HEK293T (cell line): ENCODE data around the gene ELMOD3.

Experiments
- CTCF ChIA-PET: fragments of 350-600 bp; formaldehyde crosslinking; extraction: SDS; loops from one replicate; lab custom pipeline; 2021; ENCODE audit warnings: antibody characterized with exemption, inconsistent platforms; lab: Yijun Ruan, JAX
- POLR2A ChIA-PET: fragments of 350-600 bp; formaldehyde crosslinking; extraction: SDS; loops from one replicate; lab custom pipeline; 2020; ENCODE audit warnings: antibody characterized with exemption, inconsistent platforms; lab: Yijun Ruan, JAX
- DNase-seq: peaks from one replicate; pipeline ENCODE4 v3.0.0; 2012; ENCODE audit warnings: mixed read lengths; ENCODE audit errors: extremely low spot score
- ARNT ChIP-seq: fragments of 450-650 bp; IDR thresholded peaks from 2 replicates; pipeline ENCODE4 v1.6.1; 2017; ENCODE audit warnings: mild to moderate bottlenecking
- BHLHE40 ChIP-seq: fragments of 450-650 bp; IDR thresholded peaks from 2 replicates; pipeline ENCODE4 v1.6.1; 2016; ENCODE audit warnings: mild to moderate bottlenecking, moderate library complexity, borderline replicate concordance
- CTBP1 ChIP-seq: fragments of 450-650 bp; IDR thresholded peaks from 2 replicates; pipeline ENCODE4 v1.6.1; 2016; ENCODE audit warnings: borderline replicate concordance
- ELF4 ChIP-seq: fragments of 450-650 bp; IDR thresholded peaks from 2 replicates; pipeline ENCODE4 v1.6.1; 2017; ENCODE audit warnings: antibody characterized with exemption
- FOXA1 ChIP-seq: fragments of 450-650 bp; IDR thresholded peaks from 2 replicates; pipeline ENCODE4 v1.6.1; 2016; ENCODE audit warnings: mild to moderate bottlenecking
- FOXK2 ChIP-seq: fragments of 450-650 bp; IDR thresholded peaks from 2 replicates; pipeline ENCODE4 v1.6.1; 2016; ENCODE audit warnings: mild to moderate bottlenecking
- FOXM1 ChIP-seq: fragments of 450-650 bp; IDR thresholded peaks from 2 replicates; pipeline ENCODE4 v1.6.1; 2017; ENCODE audit warnings: mild to moderate bottlenecking, borderline replicate concordance
- HDGF ChIP-seq: fragments of 450-650 bp; IDR thresholded peaks from 2 replicates; pipeline ENCODE4 v1.6.1; 2017; ENCODE audit warnings: antibody characterized with exemption, borderline replicate concordance
- L3MBTL2 ChIP-seq: fragments of 450-650 bp; conservative IDR thresholded peaks from 2 replicates; pipeline ENCODE4 v1.6.1; 2016; ENCODE audit warnings: mild to moderate bottlenecking
- LEF1 ChIP-seq: fragments of 450-650 bp; IDR thresholded peaks from 2 replicates; pipeline ENCODE4 v1.6.1; 2017; ENCODE audit warnings: mild to moderate bottlenecking, borderline replicate concordance
- NFRKB ChIP-seq: fragments of 450-650 bp; IDR thresholded peaks from 2 replicates; pipeline ENCODE4 v1.6.1; 2016; ENCODE audit warnings: mild to moderate bottlenecking, moderate library complexity
- SP1 ChIP-seq: fragments of 450-650 bp; IDR thresholded peaks from 2 replicates; pipeline ENCODE4 v1.6.1; 2017
- SUZ12 ChIP-seq: fragments of 450-650 bp; IDR thresholded peaks from 2 replicates; pipeline ENCODE4 v1.6.1; 2016; ENCODE audit warnings: mild to moderate bottlenecking
- TARDBP ChIP-seq: fragments of 450-650 bp; IDR thresholded peaks from 2 replicates; pipeline ENCODE4 v1.6.1; 2016
- ZNF384 ChIP-seq: fragments of 450-650 bp; IDR thresholded peaks from 2 replicates; pipeline ENCODE4 v1.6.1; 2016
- TF ChIP-seq, protein P1 (sequence below): fragments of 450-650 bp; IDR thresholded peaks from 2 replicates; pipeline ENCODE4 v1.6.1; 2016

Gene ELMOD3

DNA sequence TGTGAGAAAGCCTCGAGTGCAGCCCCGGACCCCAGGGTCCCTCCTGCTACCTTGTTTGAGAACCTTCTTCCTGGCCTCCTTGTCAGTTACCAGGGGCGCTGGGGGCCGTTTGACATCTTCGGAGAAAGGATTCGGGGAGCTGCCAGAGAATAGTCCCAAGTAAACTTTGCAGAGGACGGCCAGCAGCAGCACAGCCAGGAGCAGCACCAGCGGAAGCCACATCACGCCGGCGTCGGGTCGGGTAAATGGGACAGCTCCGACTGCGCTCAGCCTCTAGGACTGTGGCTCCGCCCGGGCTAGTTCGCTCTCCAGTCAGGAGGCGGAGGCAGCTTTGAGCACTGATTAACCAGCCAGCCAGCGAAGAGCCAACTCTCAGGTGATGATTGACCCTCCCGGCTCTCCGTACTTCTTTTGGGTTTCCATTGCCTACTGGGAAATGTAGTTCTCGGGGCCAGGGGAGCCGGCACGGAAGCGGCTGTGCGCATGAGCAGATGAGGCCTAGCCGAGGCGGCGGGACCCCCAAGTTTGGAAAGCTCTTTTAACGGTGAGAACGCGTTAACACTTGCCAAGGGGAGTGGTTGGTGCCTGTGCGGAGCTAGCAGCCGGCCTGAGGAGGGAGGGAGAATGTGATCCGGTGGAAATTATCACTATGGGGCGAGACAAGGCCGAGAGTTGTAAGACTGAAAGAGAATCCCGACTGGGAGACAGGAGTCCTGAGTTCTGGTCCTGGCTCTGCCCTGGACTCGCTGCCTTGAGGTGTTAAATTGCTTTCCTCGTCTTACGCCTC lies at the start of gene ELMOD3, which contains the start of gene RETSAT:
Gene ELMOD3 (plus strand): TSS at position 484 of the 787 bp plus-strand sequence. CDS start 2,430 bp downstream, outside the sequence.
Gene RETSAT (minus strand): TSS at position 243 of the 787 bp plus-strand sequence. CDS start 21 bp downstream, at position 222.
- TF ChIP-seq, protein P1, sequence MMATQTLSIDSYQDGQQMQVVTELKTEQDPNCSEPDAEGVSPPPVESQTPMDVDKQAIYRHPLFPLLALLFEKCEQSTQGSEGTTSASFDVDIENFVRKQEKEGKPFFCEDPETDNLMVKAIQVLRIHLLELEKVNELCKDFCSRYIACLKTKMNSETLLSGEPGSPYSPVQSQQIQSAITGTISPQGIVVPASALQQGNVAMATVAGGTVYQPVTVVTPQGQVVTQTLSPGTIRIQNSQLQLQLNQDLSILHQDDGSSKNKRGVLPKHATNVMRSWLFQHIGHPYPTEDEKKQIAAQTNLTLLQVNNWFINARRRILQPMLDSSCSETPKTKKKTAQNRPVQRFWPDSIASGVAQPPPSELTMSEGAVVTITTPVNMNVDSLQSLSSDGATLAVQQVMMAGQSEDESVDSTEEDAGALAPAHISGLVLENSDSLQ: peak; percentile 34; the same call in 1 of the 2 replicates
- TF ChIP-seq FOXA1 (no peak), ELF4 (peak; percentile 61), L3MBTL2 (no peak), BHLHE40 (no peak), LEF1 (no peak), ARNT (no peak)
- POLR2A ChIA-PET: interaction anchor here (0.6 to 2.6 kb wide), 17 partner anchors 9 to 184 kb away, joined by 3 to 23 read pairs (median 5); partner anchors contain the start of genes MAT2A, SH2D6 and TGOLN2
- DNase-seq: peak; percentile 97
- CTCF ChIA-PET: interaction anchor here (1.1 to 1.3 kb wide), 2 partner anchors 36 to 54 kb away, joined by 3 read pairs; no protein-coding TSS in a partner anchor

DNA sequence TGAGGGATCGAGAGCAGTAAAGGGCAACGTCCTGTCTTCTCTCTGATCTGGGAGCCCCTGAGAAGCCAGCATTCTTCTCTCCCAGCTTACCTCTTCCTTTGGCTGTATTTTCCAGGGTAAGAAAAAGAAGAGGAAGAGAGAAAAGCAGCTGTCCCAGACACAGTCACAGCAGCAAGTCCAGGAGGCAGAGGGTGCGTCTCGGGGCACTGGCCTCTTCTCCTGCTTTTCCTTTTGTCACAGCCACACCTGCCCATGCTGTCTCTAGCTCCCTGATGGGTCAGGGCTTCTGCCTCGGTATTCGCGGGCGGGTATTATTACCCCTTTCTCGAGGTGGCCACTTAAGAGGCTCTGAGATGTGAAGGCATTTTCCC lies 47.1 kb upstream of the ELMOD3 start:
- DNase-seq: no peak
- POLR2A ChIA-PET: no interaction called here
- TF ChIP-seq HDGF (no peak), TARDBP (no peak), BHLHE40 (no peak), NFRKB (no peak), ELF4 (no peak), FOXM1 (no peak), FOXA1 (no peak), LEF1 (no peak), CTBP1 (no peak), SP1 (no peak), ARNT (no peak), ZNF384 (no peak)
- TF ChIP-seq, protein P1: no peak
- CTCF ChIA-PET: interaction anchor here (0.8 kb wide), 1 partner anchor 81 kb away, joined by 3 read pairs; no protein-coding TSS in a partner anchor

DNA sequence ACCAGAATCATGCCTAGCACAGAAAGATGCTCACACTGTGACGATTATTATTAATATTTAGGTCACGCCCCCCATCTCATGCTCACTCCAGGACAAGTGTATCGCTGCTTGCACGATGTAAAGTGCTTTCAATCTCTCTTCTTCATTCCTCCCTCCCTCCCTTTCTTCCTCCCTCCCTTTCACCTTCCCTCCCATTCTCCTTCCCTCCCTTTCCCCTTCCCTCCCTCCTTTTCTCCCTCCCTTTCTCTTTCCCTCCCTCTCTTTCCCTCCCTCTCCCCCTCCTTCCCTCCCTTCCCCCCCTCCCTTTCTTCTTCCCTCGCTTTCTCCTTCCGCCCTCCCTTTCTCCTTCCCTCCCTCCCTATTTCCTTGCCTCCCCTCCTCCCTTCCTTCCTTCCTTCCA lies 46.4 kb upstream of the ELMOD3 start:
- DNase-seq: no peak
- POLR2A ChIA-PET: no interaction called here
- CTCF ChIA-PET: interaction anchor here (1.2 kb wide), 1 partner anchor 8 kb away, joined by 5 read pairs; no protein-coding TSS in a partner anchor
- TF ChIP-seq SUZ12 (no peak), HDGF (no peak), FOXA1 (no peak), L3MBTL2 (no peak), ARNT (no peak), NFRKB (no peak), ELF4 (no peak), TARDBP (no peak), CTBP1 (no peak), BHLHE40 (no peak), LEF1 (no peak), ZNF384 (no peak), FOXK2 (no peak), FOXM1 (no peak), SP1 (no peak)
- TF ChIP-seq, protein P1: no peak

DNA sequence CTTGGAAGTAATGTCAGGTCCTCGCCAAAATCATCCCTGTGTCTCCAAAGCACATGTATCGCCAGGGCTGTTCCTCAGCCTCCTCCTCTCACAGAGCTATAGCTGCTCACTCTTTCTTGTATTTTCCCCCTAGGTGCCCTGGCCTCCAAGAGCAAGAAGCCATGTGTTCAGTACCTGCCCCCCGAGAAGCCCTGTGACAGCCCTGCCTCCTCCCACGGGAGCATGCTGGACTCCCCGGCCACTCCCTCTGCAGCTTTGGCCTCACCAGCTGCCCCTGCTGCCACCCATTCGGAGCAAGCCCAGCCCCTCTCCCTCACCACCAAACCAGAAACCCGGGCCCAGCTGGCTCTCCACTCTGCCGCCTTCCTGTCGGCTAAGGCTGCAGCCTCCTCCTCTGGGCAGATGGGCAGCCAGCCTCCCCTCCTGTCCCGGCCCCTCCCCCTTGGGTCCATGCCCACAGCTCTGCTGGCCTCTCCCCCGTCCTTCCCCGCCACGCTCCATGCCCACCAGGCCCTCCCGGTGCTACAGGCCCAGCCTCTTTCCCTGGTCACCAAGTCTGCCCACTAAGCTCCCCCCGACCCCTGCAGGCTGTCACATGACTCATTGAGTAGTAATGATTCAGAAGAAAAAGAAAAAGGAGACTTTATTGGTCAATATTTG lies 45.5 kb upstream of the ELMOD3 start:
- no peak for DNase-seq
- CTCF ChIA-PET: interaction anchor here (1.2 kb wide), 1 partner anchor 9 kb away, joined by 5 read pairs; no protein-coding TSS in a partner anchor
- TF ChIP-seq FOXM1 (no peak), ELF4 (no peak), NFRKB (no peak), SUZ12 (no peak), TARDBP (no peak), BHLHE40 (no peak)
- POLR2A ChIA-PET: interaction anchor here (0.6 to 0.9 kb wide), 2 partner anchors 10 to 46 kb away, joined by 3 read pairs; partner anchors contain the start of genes ELMOD3 and RETSAT

GRCh38 chr2:85309699-85310321 lies 44.8 kb upstream of the ELMOD3 start:
- no peak for TF ChIP-seq TARDBP
- no peak for TF ChIP-seq SP1
- TF ChIP-seq CTBP1: no peak
- TF ChIP-seq L3MBTL2: no peak
- TF ChIP-seq FOXA1: no peak
- TF ChIP-seq, protein P1: no peak
- TF ChIP-seq BHLHE40: no peak
- TF ChIP-seq SUZ12: no peak
- no peak for TF ChIP-seq ARNT
- TF ChIP-seq ZNF384: no peak
- TF ChIP-seq FOXM1: no peak
- no peak for TF ChIP-seq NFRKB
- no peak for TF ChIP-seq FOXK2
- no peak for TF ChIP-seq HDGF
- CTCF ChIA-PET: no interaction called here
- no peak for DNase-seq
- POLR2A ChIA-PET: interaction anchor here (0.6 to 0.9 kb wide), 2 partner anchors 18 to 45 kb away, joined by 3 read pairs; partner anchors contain the start of genes ELMOD3, RETSAT and TGOLN2
